ENCODE measurements around the gene RCBTB1.
A peak's percentile ranks its signal among the peaks of the same experiment; 100 is the strongest.

DNA sequence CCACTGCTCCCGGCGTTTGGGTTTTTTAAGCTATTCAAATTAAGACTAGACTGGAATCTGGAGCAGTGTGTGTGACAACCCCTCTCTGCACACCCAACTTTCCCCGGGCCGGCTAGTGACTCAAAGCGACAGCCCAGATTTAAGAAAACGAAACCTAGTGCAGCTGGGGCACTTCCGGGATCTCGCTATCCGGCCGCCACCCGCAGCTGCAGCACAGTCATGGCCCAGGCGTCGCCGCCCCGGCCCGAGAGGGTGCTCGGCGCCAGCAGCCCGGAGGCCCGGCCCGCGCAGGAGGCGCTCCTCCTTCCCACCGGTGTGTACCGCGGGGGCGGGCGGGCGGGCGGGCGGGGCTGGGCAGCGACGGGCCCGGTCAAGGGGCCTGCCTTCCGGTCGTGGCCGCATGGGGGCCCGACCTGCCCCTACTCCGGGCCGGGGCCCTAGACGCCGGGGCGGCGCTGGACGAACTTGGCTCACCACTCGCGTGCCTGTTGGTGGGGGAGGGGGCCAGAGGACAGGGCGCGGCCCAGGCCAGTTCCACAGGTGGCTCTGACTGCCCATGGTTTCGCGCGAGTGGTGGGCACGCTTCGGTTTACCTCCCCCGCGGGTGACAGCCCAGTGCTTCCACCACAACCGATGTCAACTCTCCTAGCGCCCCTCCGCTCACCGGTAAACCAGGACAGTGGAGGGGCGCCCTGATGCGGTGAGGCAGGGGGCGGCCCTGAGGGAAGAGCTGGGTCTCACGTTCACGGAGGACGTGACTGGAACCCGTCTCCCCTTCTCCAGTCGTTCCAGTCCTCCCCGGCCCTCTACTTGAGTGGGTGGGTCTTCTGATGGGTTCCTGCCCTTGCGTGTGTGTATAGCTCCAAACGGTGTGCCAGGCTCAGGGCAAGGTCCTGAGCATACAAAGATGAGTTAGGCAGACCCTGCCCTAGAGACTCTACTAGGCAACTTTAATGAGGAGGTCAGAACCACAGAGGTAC, 89.3 kb downstream of the RCBTB1 start, which contains the start of gene PHF11:
- TF ChIP-seq POLR2A (IDR thresholded peaks at IDR 0.05), result no peak
- TF ChIP-seq, protein P1, sequence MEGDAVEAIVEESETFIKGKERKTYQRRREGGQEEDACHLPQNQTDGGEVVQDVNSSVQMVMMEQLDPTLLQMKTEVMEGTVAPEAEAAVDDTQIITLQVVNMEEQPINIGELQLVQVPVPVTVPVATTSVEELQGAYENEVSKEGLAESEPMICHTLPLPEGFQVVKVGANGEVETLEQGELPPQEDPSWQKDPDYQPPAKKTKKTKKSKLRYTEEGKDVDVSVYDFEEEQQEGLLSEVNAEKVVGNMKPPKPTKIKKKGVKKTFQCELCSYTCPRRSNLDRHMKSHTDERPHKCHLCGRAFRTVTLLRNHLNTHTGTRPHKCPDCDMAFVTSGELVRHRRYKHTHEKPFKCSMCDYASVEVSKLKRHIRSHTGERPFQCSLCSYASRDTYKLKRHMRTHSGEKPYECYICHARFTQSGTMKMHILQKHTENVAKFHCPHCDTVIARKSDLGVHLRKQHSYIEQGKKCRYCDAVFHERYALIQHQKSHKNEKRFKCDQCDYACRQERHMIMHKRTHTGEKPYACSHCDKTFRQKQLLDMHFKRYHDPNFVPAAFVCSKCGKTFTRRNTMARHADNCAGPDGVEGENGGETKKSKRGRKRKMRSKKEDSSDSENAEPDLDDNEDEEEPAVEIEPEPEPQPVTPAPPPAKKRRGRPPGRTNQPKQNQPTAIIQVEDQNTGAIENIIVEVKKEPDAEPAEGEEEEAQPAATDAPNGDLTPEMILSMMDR (IDR thresholded peaks at IDR 0.05), result peak in 1 of 3 donors; percentile 16
